GM19025 (cell line): ENCODE results near the gene WDPCP.
"Not testable (repeated sequence)": the region's sequence is repeated elsewhere in the genome, so short reads cannot be mapped to it uniquely, and the experiment has no call there.

Source experiments
- ATAC-seq: cut with Tn5 transposase; IDR thresholded peaks from one replicate; pipeline ENCODE4 v1.9.1; 2021; ENCODE audit warnings: mild to moderate bottlenecking, low read depth, moderate library complexity; ENCODE audit not compliant: unreplicated experiment

WDPCP gene

DNA sequence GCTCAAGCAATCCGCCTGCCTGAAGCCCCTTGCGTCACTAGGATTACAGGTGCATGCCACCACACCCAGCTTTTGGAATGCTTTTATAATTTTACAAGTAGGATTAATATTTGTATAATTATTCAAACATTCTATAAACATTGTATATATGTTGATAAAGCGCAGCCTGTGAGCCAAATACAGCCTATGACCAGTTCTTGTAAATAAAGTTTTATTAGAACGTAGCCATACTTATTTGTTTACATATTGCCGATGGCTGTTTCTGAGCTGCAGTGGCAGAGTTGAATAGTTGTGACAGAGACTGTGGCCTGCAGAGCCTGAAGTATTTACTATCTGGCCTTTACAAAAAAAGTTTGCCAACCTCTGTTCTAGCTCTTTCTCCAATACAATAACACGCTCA is 305.0 kb downstream of the WDPCP start:
- no peak for ATAC-seq

DNA sequence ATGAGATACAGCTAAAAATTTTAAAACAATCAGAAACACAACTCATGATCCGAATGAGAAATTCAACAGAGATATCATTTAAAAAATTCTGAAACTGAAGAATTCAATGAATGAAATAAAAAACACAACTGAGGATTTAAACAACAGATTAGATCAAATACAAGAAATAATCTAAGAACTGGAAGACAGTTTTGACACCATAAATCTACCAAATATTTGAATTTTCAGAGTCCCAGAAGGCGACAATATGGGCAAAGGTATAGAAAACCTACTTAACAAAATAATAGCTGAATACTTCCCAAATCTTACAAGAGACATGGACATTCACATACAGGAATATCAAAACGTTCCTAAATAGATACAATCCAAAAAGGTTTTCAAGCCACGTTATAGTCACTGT is 315.7 kb downstream of the WDPCP start:
- ATAC-seq = no peak

GRCh38 chr2:63270717-63271116 is 317.6 kb downstream of the WDPCP start:
- no peak for ATAC-seq

DNA sequence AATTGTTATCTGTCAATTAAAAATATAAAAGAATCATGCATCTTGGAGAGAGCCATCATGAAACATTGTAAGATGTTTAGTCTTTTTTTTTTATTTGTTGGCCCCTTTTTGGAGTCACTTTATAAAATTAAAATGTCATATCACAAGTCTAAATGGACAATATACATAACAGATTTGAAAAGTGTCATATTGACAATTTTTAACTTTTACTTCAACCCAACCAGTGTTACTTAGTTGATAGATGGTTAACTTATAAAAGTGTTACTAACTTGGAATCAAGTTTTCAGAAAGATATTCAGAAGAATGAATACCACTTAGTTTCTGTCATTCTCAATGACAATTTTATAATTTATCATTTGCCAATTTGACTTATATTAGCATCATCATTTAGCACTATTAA is 319.3 kb downstream of the WDPCP start:
- no peak for ATAC-seq

GRCh38 chr2:63261137-63261621 is 327.1 kb downstream of the WDPCP start:
- no peak for ATAC-seq

DNA sequence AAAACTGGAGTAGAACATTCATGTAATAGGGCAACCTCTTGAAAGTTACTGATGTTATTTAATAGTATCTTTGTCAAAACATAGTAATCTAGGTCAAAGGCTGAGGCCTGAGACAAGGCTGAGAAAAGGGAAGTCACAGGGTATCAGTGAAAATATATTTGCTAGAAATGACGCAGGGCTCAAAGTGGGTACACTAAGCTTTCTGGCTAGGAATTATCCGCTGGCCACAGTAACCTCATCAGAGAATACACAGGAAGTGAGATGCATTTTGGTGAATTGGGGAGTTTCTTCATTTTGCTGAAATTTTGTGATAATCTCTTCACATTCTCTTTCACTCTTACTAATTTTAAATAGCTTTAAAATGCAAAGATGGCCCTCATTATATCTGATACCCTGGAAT is 330.8 kb downstream of the WDPCP start:
- no peak for ATAC-seq

DNA sequence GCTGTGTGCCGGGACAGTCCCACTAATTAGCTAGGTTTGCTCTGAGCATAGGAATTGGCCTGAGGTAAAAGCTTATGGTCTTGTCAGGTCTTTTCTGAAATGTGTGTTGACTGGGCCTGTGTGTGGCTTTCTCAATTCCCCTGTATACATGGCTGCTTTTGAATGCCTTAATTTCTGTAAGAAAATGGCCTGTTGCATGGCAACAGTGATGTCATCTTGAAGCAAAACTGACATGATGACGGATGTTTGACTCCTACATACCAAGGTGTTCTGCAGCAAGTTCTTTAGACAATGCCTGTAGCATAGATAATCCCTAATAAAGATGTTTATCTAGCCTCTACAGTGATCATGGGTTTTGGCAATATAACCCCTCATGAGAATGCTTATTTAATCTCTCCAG is 339.1 kb downstream of the WDPCP start:
- ATAC-seq = no peak

GRCh38 chr2:63242747-63243146 is 345.5 kb downstream of the WDPCP start:
- ATAC-seq = no peak

GRCh38 chr2:63225964-63226686 is 362.2 kb downstream of the WDPCP start:
- no peak for ATAC-seq

GRCh38 chr2:63218800-63219526 is 369.3 kb downstream of the WDPCP start:
- no peak for ATAC-seq

DNA sequence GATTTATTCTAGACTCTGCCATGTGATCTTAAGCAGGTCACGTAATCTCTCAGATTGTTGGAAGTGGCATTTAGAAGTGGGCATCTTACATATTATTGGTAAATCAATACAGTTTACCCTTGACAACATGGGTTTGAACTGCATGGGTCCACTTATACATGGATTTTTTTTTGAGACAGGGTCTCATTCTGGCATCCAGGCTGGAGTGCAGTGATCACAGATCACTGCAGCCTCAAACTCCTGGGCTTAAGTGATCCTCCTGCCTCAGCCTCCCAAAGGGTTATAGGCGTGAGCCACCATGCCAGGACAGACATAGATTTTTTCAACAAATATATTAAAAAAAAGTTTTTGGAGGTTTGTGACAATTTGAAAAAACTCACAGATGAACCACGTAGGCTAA is 393.0 kb downstream of the WDPCP start:
- no peak for ATAC-seq

DNA sequence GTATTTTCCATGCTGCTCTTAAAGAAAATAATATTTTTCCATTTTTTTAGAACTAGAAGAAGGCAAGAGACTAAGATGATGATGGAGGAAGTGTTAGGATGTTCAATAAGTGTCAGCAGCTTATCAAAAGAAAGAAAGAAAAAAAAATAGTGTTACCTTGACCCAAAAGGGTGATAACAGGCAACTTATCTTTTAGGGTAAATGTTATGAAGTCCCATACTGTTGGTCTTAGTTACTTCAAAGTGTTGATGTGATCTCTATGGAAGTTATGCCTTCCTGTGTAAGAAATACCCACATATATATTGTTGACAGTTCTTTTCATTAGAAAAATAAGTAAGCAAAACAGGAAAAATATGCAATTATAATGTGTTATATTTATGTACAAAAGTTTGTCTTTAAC is 394.1 kb downstream of the WDPCP start:
- ATAC-seq = no peak

- ATAC-seq = no peak
These were observed 395.1 kb downstream of the WDPCP start for GRCh38 chr2:63192889-63193774.

GRCh38 chr2:63192169-63192888 is 395.9 kb downstream of the WDPCP start:
- ATAC-seq = no peak

DNA sequence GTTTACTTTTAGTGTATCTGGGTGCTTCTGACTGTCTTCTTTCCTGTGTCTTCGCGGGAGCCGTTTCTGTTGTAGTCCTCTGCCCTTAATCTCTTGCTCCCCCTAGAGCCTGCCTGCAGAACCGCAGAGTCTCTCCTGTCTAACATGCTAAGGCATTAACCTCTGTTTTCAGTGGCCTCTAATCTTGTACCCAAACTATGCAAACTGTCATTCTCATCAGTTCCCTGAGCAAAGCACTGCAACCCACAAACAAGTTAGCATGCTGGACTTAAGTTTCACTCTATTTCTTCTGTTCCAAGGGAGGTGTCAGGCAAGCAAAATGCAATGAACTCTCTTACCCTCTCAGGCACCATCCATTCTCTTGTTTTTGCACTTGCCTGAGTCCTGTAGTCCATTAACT is 399.3 kb downstream of the WDPCP start:
- peak; percentile 91 for ATAC-seq

DNA sequence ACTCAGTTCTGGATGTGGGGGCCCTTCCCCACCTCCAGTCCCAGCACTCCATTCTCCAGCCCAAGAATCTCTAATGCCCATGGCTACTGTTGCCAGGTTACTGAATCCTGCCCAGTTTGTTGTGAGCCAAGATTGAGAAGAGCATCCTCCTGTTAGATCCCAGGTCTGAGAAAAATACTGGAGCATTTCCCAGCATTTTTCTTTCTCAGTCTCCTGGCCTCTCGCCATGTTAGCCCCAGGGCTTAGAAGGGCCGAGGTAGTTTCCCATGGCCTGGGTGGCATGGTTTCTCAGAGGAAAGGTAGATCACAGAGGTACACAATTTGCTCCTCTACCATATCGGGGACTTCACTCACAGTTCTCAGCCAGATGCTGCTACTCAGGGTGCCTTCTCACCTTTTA is 401.9 kb downstream of the WDPCP start:
- no peak for ATAC-seq

- ATAC-seq = no peak
These were observed 425.0 kb downstream of the WDPCP start for GRCh38 chr2:63163161-63163820.

GRCh38 chr2:63159262-63159661 is 429.0 kb downstream of the WDPCP start:
- no peak for ATAC-seq

DNA sequence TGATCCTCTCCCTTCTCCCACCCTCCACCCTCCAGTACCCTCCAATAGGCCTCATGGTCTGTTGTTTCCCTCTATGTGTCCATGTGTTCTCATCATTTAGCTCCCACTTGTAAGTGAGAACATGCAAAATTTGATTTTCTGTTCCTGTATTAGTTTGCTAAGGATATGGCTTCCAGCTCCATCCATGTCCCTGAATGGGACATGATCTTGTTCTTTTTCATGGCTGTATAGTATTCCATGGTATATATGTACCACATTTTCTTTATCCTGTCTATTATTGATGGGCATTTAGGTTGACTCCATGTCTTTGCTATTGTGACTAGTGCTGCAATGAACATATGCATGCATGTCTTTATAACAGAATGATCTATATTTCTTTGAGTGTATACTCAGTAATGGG is 451.6 kb downstream of the WDPCP start:
- not testable (repeated sequence) for ATAC-seq

DNA sequence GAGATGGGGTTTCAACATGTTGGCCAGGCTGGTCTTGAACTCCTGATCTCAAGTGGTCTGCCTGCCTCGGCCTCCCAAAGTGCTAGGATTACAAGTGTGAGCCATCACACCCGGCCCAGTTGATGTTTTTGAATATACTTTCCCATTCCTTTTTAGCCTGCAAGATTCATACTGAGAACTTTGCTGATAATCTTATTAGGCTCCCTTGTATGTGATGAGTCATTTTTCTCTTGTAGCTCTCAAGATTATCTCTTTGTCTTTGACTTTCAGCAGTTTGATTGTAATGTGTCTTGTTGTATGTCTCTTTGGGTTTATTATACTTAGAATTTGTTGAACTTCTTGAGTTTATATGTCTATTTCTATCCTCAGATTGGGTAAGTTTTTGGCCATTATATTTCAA is 456.3 kb downstream of the WDPCP start:
- no peak for ATAC-seq
